Measurements from ENCODE around the gene RELA. TPM values are rescaled to one million over a fixed set of nuclear protein-coding genes. Genes with fewer than 3 reads are reported as not detected.

The RELA gene
- total and polyA plus RNA-seq, 2 of the 13 experiments (the other 11 are each of a cell fraction or from before 2014, with no cell fraction given): 21.4 to 40.5 TPM

DNA sequence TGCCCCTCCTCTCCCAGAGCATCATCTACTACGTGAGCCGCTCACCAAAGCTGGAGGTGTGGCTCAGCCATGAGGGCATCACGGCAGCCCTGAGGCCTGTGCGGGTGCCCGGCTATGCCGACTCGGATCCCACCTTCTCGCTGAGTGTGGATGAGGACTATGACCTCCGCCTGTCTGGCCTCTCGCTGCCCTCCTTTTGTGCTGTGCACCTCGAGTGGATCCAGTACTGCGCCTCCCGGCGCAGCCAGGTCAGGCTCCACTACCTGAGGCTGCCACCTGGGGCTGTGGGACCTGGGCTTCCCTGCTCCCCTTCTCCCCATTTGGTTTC lies 28.6 kb downstream of the RELA start:
- FAIRE-seq: no peak
- H3K9ac ChIP-seq (ENCODE audit: insufficient read depth, low read depth, low read length): no peak overlapping the region
- CTCF ChIA-PET (ENCODE audit: low intra/inter-chr PET ratio, low total read pairs): no interaction called here

DNA sequence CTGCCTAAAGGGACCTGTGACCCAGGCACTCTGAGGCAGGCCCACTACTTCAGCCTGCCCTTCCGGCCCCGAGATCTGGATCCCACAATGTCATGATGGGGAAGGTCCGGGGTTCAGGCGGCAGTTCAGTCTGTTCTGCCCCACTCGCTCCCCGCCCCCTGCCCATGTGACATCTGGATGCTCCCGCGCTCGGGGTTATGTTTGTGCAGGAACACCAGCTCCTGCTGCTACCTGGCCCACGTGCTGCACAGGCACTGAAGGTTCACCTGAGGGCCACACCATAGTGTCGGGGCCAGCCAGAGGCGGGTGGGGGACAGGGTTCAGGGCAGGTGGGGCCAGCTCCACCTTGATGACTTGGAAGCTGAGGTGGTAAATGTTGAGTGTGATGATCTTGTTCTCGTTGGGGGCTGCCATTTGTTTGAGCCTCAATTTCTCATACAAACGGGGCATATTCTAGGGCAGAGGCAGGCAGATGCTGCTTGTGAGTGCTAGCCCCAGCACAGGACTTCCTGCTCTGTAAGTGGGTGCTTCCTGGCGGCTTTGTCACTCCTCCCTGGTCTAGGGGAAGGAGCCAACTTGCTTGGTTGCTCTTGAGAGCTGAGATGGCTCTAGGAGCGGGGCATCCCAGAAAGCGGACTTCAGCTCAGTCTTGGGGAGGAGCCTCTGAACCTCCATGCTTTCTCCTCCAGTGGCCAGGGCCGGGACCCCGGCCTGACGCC lies 29.2 kb downstream of the RELA start:
- intact Hi-C loops (cut with micrococcal nuclease; ENCODE audit: unreplicated experiment) (no loop called here), in situ Hi-C loops (cut with HindIII; ENCODE audit: extremely low pct_ligation_motif_present, low pct_unique_long_range_greater_than_20kb) (no loop called here)
- ChIA-PET POLR2A (interaction anchor here (1.0 to 2.2 kb wide), 4 partner anchors 14 to 19 kb away, joined by 3 to 11 read pairs (median 6); no protein-coding TSS in a partner anchor), CTCF (ENCODE audit: low intra/inter-chr PET ratio, low total read pairs) (no interaction called here)
- BruUV-seq (replicated peaks): no TSS peak
- H2AFZ ChIP-seq (ENCODE audit: low read length): no peak overlapping the region
- H3K9ac ChIP-seq (ENCODE audit: insufficient read depth, low read depth, low read length): no peak overlapping the region
- H3K4me3 ChIP-seq (replicated peaks in 1 of 3; ENCODE audit: insufficient read depth in 1 of 3, low read depth in 2 of 3, low read length in 3 of 3): no peak overlapping the region
- WGBS (ENCODE audit: low lambda C conversion rate): 88% methylated on average over 12 of the region's 20 CpGs
- no peaks in the 10 kb centered on the region for H3K79me2 ChIP-seq (ENCODE audit: insufficient read depth, low read length)
- DNase-seq (ENCODE audit: low spot score): no peak
- FAIRE-seq: no peak
- H3K4me2 ChIP-seq (ENCODE audit: low read depth, low read length): no peak overlapping the region
- no peak for ATAC-seq
- H3K27ac ChIP-seq (ENCODE audit: extremely low read length, insufficient read depth, low read length): no peak overlapping the region
- peaks cover 43 to 61% of the 10 kb centered on the region in 2 experiments; a peak in 4 of 5 replicates for H3K36me3 ChIP-seq (replicated peaks in 1 of 2; ENCODE audit: control insufficient read depth in 1 of 2, insufficient read depth in 2 of 2, low read length in 2 of 2)
- H3K4me1 ChIP-seq (ENCODE audit: insufficient read depth, low read length): peaks cover 23% of the 10 kb centered on the region
- no peaks in the 10 kb centered on the region for H4K20me1 ChIP-seq (ENCODE audit: insufficient read depth, low read length)
- no peaks in the 10 kb centered on the region for H3K9me3 ChIP-seq (ENCODE audit: low read length)
- no peaks in the 10 kb centered on the region for H3K27me3 ChIP-seq (ENCODE audit: control insufficient read depth in 1 of 2, insufficient read depth in 2 of 2, low read length in 2 of 2)
- TF ChIP-seq RBFOX2 (IDR thresholded peaks at IDR 0.05; ENCODE audit: low read depth, low read length): 0 out of 2 replicates have a peak, but pooled peaks have one; percentile 5
- TF ChIP-seq ZNF550 (CRISPR knock-in tag; IDR thresholded peaks at IDR 0.05; ENCODE audit: borderline replicate concordance): no peak
- TF ChIP-seq, protein P1, sequence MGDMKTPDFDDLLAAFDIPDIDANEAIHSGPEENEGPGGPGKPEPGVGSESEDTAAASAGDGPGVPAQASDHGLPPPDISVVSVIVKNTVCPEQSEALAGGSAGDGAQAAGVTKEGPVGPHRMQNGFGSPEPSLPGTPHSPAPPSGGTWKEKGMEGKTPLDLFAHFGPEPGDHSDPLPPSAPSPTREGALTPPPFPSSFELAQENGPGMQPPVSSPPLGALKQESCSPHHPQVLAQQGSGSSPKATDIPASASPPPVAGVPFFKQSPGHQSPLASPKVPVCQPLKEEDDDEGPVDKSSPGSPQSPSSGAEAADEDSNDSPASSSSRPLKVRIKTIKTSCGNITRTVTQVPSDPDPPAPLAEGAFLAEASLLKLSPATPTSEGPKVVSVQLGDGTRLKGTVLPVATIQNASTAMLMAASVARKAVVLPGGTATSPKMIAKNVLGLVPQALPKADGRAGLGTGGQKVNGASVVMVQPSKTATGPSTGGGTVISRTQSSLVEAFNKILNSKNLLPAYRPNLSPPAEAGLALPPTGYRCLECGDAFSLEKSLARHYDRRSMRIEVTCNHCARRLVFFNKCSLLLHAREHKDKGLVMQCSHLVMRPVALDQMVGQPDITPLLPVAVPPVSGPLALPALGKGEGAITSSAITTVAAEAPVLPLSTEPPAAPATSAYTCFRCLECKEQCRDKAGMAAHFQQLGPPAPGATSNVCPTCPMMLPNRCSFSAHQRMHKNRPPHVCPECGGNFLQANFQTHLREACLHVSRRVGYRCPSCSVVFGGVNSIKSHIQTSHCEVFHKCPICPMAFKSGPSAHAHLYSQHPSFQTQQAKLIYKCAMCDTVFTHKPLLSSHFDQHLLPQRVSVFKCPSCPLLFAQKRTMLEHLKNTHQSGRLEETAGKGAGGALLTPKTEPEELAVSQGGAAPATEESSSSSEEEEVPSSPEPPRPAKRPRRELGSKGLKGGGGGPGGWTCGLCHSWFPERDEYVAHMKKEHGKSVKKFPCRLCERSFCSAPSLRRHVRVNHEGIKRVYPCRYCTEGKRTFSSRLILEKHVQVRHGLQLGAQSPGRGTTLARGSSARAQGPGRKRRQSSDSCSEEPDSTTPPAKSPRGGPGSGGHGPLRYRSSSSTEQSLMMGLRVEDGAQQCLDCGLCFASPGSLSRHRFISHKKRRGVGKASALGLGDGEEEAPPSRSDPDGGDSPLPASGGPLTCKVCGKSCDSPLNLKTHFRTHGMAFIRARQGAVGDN (CRISPR knock-in tag; IDR thresholded peaks at IDR 0.05): peak; percentile 23; the same call in 1 of the 2 replicates
- TF ChIP-seq, protein P2, sequence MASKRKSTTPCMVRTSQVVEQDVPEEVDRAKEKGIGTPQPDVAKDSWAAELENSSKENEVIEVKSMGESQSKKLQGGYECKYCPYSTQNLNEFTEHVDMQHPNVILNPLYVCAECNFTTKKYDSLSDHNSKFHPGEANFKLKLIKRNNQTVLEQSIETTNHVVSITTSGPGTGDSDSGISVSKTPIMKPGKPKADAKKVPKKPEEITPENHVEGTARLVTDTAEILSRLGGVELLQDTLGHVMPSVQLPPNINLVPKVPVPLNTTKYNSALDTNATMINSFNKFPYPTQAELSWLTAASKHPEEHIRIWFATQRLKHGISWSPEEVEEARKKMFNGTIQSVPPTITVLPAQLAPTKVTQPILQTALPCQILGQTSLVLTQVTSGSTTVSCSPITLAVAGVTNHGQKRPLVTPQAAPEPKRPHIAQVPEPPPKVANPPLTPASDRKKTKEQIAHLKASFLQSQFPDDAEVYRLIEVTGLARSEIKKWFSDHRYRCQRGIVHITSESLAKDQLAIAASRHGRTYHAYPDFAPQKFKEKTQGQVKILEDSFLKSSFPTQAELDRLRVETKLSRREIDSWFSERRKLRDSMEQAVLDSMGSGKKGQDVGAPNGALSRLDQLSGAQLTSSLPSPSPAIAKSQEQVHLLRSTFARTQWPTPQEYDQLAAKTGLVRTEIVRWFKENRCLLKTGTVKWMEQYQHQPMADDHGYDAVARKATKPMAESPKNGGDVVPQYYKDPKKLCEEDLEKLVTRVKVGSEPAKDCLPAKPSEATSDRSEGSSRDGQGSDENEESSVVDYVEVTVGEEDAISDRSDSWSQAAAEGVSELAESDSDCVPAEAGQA (IDR thresholded peaks at IDR 0.05; ENCODE audit: low read depth): no peak
- TF ChIP-seq, protein P2 (CRISPR knock-in tag; IDR thresholded peaks at IDR 0.05; ENCODE audit: borderline replicate concordance): no peak
- peak; percentile 73 for TF ChIP-seq AGO2 (optimal IDR thresholded peaks at IDR 0.05; ENCODE audit: low read depth, low read length)

More for the DNA sequence above, 28.6 kb downstream of the RELA start:
- POLR2A ChIA-PET: interaction anchor here (1.0 kb wide), 1 partner anchor 14 kb away, joined by 3 read pairs; no protein-coding TSS in a partner anchor
- no peaks in the 10 kb centered on the region for H3K9me3 ChIP-seq (ENCODE audit: low read length)
- H3K79me2 ChIP-seq (ENCODE audit: insufficient read depth, low read length): no peaks in the 10 kb centered on the region
- H3K36me3 ChIP-seq (replicated peaks in 1 of 2; ENCODE audit: control insufficient read depth in 1 of 2, insufficient read depth in 2 of 2, low read length in 2 of 2): peaks cover 40 to 56% of the 10 kb centered on the region in 2 experiments; a peak in 4 of 5 replicates
- ATAC-seq (no peak), DNase-seq (ENCODE audit: low spot score) (no peak)
- H3K4me1 ChIP-seq (ENCODE audit: insufficient read depth, low read length): peaks cover 28% of the 10 kb centered on the region
- H3K4me2 ChIP-seq (ENCODE audit: low read depth, low read length): no peak overlapping the region
- in situ Hi-C loops (cut with HindIII; ENCODE audit: extremely low pct_ligation_motif_present, low pct_unique_long_range_greater_than_20kb): no loop called here
- intact Hi-C loops (cut with micrococcal nuclease; ENCODE audit: unreplicated experiment): no loop called here
- whole genome bisulfite sequencing (ENCODE audit: low lambda C conversion rate): 97% methylated on average over 7 of the region's 14 CpGs
- no peaks in the 10 kb centered on the region for H3K27me3 ChIP-seq (ENCODE audit: control insufficient read depth in 1 of 2, insufficient read depth in 2 of 2, low read length in 2 of 2)
- H3K4me3 ChIP-seq (replicated peaks in 1 of 3; ENCODE audit: insufficient read depth in 1 of 3, low read depth in 2 of 3, low read length in 3 of 3): no peak overlapping the region
- no peak for TF ChIP-seq HNRNPH1 (optimal IDR thresholded peaks at IDR 0.05; ENCODE audit: low read depth, low read length)
- BruUV-seq (replicated peaks): no TSS peak
- no peaks in the 10 kb centered on the region for H4K20me1 ChIP-seq (ENCODE audit: insufficient read depth, low read length)
- no peak overlapping the region for H2AFZ ChIP-seq (ENCODE audit: low read length)
- H3K27ac ChIP-seq (ENCODE audit: extremely low read length, insufficient read depth, low read length): no peak overlapping the region

All from HepG2 (cell line).